Liver (tissue), 9 donors: ENCODE measurements around the gene PRM2. TPM values are rescaled to one million over a fixed set of nuclear protein-coding genes. Genes with fewer than 3 reads are reported as not detected.
"Not testable (repeated sequence)": the region's sequence is repeated elsewhere in the genome, so short reads cannot be mapped to it uniquely, and the experiment has no call there.

Source experiments
- DNase-seq: peaks from one replicate; pipeline ENCODE4 v3.0.0-alpha.2; 2017; ENCODE audit warnings: low spot score
- H3K27ac ChIP-seq, 2 donors: one replicate each; pipeline ENCODE4 v1.7.0; 2013; ENCODE audit warnings: inconsistent platforms in 2 of 2, low read length in 2 of 2, control low read depth in 1 of 2, low read depth in 1 of 2, mild to moderate bottlenecking in 1 of 2
- H3K27me3 ChIP-seq, 4 donors: one replicate each; pipeline versions ENCODE4 v1.6.1 to v1.7.0; 2013; ENCODE audit warnings: low read length in 3 of 4, inconsistent platforms in 1 of 4, mild to moderate bottlenecking in 1 of 4, moderate library complexity in 1 of 4; ENCODE audit not compliant: control insufficient read depth in 4 of 4, insufficient read depth in 4 of 4
- H3K36me3 ChIP-seq, 4 donors: one replicate each; pipeline versions ENCODE4 v1.6.1 to v1.7.0; 2013; ENCODE audit warnings: low read length in 3 of 4, mild to moderate bottlenecking in 3 of 4, low read depth in 1 of 4, moderate library complexity in 1 of 4; ENCODE audit not compliant: control insufficient read depth in 4 of 4, insufficient read depth in 3 of 4
- H3K4me1 ChIP-seq, 4 donors: one replicate each; pipeline versions ENCODE4 v1.6.1 to v1.7.0; 2013; ENCODE audit warnings: low read length in 3 of 4, mild to moderate bottlenecking in 3 of 4, moderate library complexity in 1 of 4; ENCODE audit not compliant: control insufficient read depth in 4 of 4, insufficient read depth in 4 of 4
- H3K4me3 ChIP-seq, 3 donors: one replicate each; pipeline versions ENCODE4 v1.6.1 to v1.7.0; 2013; ENCODE audit warnings: low read length in 3 of 3, control low read depth in 1 of 3, low read depth in 1 of 3, mild to moderate bottlenecking in 1 of 3
- H3K9ac ChIP-seq, 2 donors: one replicate each; pipeline ENCODE4 v1.7.0; 2013; ENCODE audit warnings: low read length in 2 of 2, mild to moderate bottlenecking in 2 of 2, moderate library complexity in 2 of 2, control low read depth in 1 of 2, low read depth in 1 of 2
- H3K9me3 ChIP-seq, 4 donors: one replicate each; pipeline versions ENCODE4 v1.6.1 to v1.7.0; 2013; ENCODE audit warnings: low read length in 3 of 4; ENCODE audit not compliant: control insufficient read depth in 4 of 4
- EGR1 ChIP-seq, 2 donors: IDR thresholded peaks; 2 replicates each; pipeline ENCODE4 v1.6.1; 2016 to 2018; ENCODE audit warnings: antibody characterized with exemption in 2 of 2, low read depth in 2 of 2
- FOXA1 ChIP-seq: IDR thresholded peaks from 2 replicates; pipeline ENCODE4 v1.6.1; 2016; ENCODE audit warnings: antibody characterized with exemption
- FOXA2 ChIP-seq: IDR thresholded peaks from 2 replicates; pipeline ENCODE4 v1.6.1; 2016; ENCODE audit warnings: antibody characterized with exemption
- GABPA ChIP-seq, 2 donors: IDR thresholded peaks in 1 of 2; conservative IDR thresholded peaks in 1 of 2; 2 replicates each; pipeline ENCODE4 v1.6.1; 2016; ENCODE audit warnings: antibody characterized with exemption in 2 of 2, mild to moderate bottlenecking in 1 of 2, moderate library complexity in 1 of 2
- HNF4A ChIP-seq, 2 donors: conservative IDR thresholded peaks; 2 replicates each; pipeline ENCODE4 v1.6.1; 2016; ENCODE audit warnings: antibody characterized with exemption in 2 of 2, mild to moderate bottlenecking in 2 of 2
- JUND ChIP-seq, 2 donors: IDR thresholded peaks; 2 replicates each; pipeline ENCODE4 v1.6.1; 2016; ENCODE audit warnings: antibody characterized with exemption in 2 of 2
- NR2F2 ChIP-seq: IDR thresholded peaks from 2 replicates; pipeline ENCODE4 v1.6.1; 2016; ENCODE audit warnings: antibody characterized with exemption
- RAD21 ChIP-seq, 2 donors: IDR thresholded peaks; 2 replicates each; pipeline ENCODE4 v1.6.1; 2016; ENCODE audit warnings: antibody characterized with exemption in 2 of 2, mild to moderate bottlenecking in 2 of 2
- RXRA ChIP-seq, 2 donors: IDR thresholded peaks; 2 replicates each; pipeline ENCODE4 v1.6.1; 2017 to 2018; ENCODE audit warnings: antibody characterized with exemption in 2 of 2, mild to moderate bottlenecking in 1 of 2
- TAF1 ChIP-seq: conservative IDR thresholded peaks from 2 replicates; pipeline ENCODE4 v1.6.1; 2016; ENCODE audit warnings: antibody characterized with exemption, mild to moderate bottlenecking
- YY1 ChIP-seq: IDR thresholded peaks from 2 replicates; pipeline ENCODE4 v1.6.1; 2016; ENCODE audit warnings: antibody characterized with exemption, mild to moderate bottlenecking
- WGBS: extraction: QIAGEN DNeasy Blood & Tissue Kit; methylation state at CpG from one replicate; pipeline ENCODE4 v1.1.7; 2013; 5-methylcytosine and 5-hydroxymethylcytosine counted together
- polyA plus RNA-seq, 2 donors: library from polyadenylated mRNA; stranded (reverse) in 1 of 2; unstranded in 1 of 2; fragments of 200-250 nt in 1 of 2; fragments of >200 nt in 1 of 2; fragmentation: Nextera tagmentation in 1 of 2; extraction: Ambion mirVana in 1 of 2; gene quantifications; one replicate each; pipeline versions ENCODE4 v1.2.1 to v1.2.3, GENCODE V29; 2013 to 2015
- total RNA-seq, 2 donors: library from RNA; depleted of rRNA; stranded (reverse); fragments of >200 nt; gene quantifications; one replicate each; pipeline ENCODE4 v1.2.3, GENCODE V29; 2014
- TF ChIP-seq, protein P1 (sequence below): IDR thresholded peaks from 2 replicates; pipeline ENCODE4 v1.6.1; 2016; ENCODE audit warnings: antibody characterized with exemption
- TF ChIP-seq, protein P2 (sequence below): fragments of 150-350 bp; IDR thresholded peaks from 2 replicates; pipeline ENCODE4 v1.5.1; 2017; ENCODE audit warnings: improper control_type of control experiment, low read depth, low read length; ENCODE audit not compliant: missing input control
- TF ChIP-seq, protein P3 (sequence below): IDR thresholded peaks from 2 replicates; pipeline ENCODE4 v1.6.1; 2016; ENCODE audit warnings: antibody characterized with exemption
- donor health status: healthy.
- donor health status: healthy.
- donor health status: healthy.
- donor health status: healthy.
- donor health status: healthy.

Gene PRM2
- total and polyA plus RNA-seq, 4 donors: not detected

DNA sequence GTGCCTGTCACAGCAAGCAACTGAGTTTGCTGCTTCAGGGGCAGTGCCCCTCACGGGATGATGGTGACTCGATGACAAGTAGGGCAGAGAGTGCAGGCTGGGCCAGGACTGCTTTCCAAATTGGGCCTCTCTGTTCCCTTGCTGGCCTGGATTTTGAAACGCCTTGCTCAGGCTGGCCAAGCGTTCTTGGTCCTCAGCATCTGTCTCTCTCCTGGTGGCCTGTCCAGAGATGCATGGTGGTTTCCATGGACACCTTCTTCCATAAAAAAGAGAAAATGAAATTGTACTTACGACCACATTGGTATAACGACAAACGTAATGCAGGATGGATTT lies 24.2 kb upstream of the PRM2 start:
- no peaks in the 10 kb centered on the region for H3K27me3 ChIP-seq
- H3K36me3 ChIP-seq: no peaks in the 10 kb centered on the region
- H3K9me3 ChIP-seq: no peaks in the 10 kb centered on the region
- WGBS: 94% methylated on average over 7 of the region's 7 CpGs
- no peak overlapping the region for H3K9ac ChIP-seq
- peaks cover 6 to 17% (median 11%) of the 10 kb centered on the region in 4 donors for H3K4me1 ChIP-seq
- no peak overlapping the region for H3K4me3 ChIP-seq
- no peak for DNase-seq
- no peak for TF ChIP-seq RAD21 (IDR thresholded peaks at IDR 0.05)
- no peak for TF ChIP-seq TAF1
- no peak for TF ChIP-seq RXRA (IDR thresholded peaks at IDR 0.05)
- TF ChIP-seq, protein P1, sequence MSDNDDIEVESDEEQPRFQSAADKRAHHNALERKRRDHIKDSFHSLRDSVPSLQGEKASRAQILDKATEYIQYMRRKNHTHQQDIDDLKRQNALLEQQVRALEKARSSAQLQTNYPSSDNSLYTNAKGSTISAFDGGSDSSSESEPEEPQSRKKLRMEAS: no peak
- TF ChIP-seq, protein P2, sequence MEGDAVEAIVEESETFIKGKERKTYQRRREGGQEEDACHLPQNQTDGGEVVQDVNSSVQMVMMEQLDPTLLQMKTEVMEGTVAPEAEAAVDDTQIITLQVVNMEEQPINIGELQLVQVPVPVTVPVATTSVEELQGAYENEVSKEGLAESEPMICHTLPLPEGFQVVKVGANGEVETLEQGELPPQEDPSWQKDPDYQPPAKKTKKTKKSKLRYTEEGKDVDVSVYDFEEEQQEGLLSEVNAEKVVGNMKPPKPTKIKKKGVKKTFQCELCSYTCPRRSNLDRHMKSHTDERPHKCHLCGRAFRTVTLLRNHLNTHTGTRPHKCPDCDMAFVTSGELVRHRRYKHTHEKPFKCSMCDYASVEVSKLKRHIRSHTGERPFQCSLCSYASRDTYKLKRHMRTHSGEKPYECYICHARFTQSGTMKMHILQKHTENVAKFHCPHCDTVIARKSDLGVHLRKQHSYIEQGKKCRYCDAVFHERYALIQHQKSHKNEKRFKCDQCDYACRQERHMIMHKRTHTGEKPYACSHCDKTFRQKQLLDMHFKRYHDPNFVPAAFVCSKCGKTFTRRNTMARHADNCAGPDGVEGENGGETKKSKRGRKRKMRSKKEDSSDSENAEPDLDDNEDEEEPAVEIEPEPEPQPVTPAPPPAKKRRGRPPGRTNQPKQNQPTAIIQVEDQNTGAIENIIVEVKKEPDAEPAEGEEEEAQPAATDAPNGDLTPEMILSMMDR: no peak
- TF ChIP-seq FOXA1: no peak
- no peak for TF ChIP-seq GABPA (IDR thresholded peaks at IDR 0.05 in 1 of 2, conservative IDR thresholded peaks at IDR 0.05 in 1 of 2)
- TF ChIP-seq EGR1 (IDR thresholded peaks at IDR 0.05; ENCODE audit: low read depth in 2 of 2): no peak
- no peak for TF ChIP-seq NR2F2
- H3K27ac ChIP-seq: no peak overlapping the region

DNA sequence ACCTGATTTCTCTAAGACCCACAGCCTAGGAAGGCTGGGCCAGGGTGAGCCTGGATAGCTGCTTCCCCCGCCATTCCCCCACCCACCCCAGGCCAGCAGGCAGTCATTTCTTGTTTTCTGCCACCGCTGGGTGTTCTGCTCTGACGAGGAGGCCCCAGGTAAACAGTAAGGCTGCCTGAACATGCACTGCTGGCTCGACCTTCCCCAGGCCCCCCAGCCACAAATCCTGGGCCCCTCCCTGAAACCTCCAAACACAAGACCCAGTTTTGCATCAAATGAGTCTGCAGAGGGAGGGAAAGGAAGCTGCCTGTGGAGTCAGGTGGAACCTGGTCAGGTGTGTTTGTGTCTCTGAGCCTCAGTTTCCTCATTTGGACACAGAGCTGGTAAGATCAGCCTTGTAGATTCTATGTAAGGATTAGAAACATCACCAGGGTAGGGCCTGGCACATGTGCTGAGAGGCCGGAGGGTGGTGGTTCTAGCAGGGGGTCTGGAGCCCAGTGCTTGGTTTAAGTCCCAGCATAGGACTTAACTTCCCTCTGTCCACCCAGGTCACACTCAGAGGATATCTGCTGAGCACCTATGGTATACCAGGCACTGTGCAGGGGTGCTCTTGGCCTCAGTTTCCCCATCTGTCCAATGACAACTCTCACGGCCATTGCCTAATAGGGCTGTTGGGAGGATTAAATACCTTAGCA lies 23.7 kb upstream of the PRM2 start:
- Histone ChIP-seq H3K4me1 (peaks cover 6 to 17% (median 11%) of the 10 kb centered on the region in 4 donors), H3K27ac (no peak overlapping the region), H3K4me3 (no peak overlapping the region), H3K36me3 (no peaks in the 10 kb centered on the region), H3K9me3 (no peaks in the 10 kb centered on the region), H3K9ac (no peak overlapping the region), H3K27me3 (no peaks in the 10 kb centered on the region)
- 88% methylated on average over 6 of the region's 6 CpGs for WGBS
- TF ChIP-seq YY1 (no peak), RXRA (IDR thresholded peaks at IDR 0.05) (no peak), HNF4A (conservative IDR thresholded peaks at IDR 0.05) (no peak), FOXA2 (no peak), JUND (IDR thresholded peaks at IDR 0.05) (no peak)
- TF ChIP-seq, protein P2: no peak
- TF ChIP-seq, protein P1: no peak
- TF ChIP-seq, protein P3, sequence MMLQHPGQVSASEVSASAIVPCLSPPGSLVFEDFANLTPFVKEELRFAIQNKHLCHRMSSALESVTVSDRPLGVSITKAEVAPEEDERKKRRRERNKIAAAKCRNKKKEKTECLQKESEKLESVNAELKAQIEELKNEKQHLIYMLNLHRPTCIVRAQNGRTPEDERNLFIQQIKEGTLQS: no peak
- DNase-seq: no peak

DNA sequence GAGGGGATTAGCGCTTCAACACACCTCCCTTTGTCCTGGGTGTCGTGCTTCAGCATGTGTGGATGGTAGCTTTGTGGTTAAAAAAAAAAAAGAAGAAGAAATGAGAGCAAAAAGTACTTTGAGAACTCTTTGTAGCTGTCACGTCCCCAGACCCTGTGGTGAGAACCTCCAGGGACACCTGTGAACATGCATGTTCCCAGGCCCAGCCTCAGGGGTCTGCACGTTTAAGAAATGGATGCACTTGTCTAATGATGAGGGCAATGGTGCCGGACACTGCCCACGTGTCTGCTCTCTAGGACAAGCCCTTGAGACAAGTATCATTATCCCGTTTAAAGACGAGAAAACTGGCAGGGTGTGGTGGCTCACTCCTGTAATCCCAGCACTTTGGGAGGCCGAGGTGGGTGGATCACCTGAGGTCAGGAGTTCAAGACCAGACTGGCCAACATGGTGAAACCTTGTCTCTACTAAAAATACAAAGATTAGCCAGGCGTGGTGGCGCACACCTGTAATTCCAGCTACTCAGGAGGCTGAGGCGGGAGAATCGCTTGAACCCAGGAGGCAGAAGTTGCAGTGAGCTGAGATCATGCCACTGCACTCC lies 22.8 kb upstream of the PRM2 start:
- WGBS: 91% methylated on average over 13 of the region's 13 CpGs
- H3K4me1 ChIP-seq: peaks cover 6 to 17% (median 11%) of the 10 kb centered on the region in 4 donors
- not testable (repeated sequence) for H3K27ac ChIP-seq, DNase-seq, H3K36me3 ChIP-seq, H3K27me3 ChIP-seq, H3K4me3 ChIP-seq, H3K9me3 ChIP-seq, H3K9ac ChIP-seq
